Measurements from ENCODE around the gene AARSD1.

AARSD1 gene, protein sequence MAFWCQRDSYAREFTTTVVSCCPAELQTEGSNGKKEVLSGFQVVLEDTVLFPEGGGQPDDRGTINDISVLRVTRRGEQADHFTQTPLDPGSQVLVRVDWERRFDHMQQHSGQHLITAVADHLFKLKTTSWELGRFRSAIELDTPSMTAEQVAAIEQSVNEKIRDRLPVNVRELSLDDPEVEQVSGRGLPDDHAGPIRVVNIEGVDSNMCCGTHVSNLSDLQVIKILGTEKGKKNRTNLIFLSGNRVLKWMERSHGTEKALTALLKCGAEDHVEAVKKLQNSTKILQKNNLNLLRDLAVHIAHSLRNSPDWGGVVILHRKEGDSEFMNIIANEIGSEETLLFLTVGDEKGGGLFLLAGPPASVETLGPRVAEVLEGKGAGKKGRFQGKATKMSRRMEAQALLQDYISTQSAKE

DNA sequence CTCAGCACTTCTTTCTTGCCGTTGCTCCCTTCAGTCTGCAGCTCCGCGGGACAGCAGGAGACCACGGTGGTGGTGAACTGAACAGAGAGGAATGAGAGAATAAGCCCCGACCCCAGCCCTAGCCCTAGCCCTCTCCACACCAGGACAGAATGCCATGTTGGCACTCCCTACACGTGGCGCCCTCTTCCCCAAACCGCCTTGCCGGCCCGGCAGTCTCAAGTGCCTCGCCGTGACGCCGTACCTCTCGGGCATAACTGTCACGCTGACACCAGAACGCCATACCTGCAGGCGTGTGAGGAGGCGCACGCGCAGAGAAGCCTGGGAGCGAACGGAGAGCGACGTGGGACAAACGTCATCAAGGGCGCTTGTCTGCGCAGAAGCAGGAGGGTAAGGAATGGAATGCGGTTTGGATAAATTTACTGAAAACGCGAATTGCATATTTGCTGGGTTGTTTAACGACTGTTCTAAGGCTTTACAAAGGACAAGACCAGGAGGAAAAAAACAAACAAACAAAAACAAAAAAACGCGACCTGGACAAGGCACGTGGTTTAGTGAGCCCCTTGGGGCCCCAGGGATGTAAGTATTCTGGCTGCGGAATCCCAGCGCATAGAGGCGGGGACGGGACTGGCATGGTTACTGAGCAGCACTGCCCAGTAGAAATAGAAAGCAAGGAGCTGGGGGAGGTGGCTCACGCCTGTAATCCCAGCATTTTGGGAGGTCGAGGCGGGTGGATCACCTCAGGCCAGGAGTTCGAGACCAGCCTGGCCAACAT is at the start of gene AARSD1:
TSS of gene AARSD1 (minus strand) at position 294 of the 772 bp plus-strand sequence. CDS start at position 280, 14 bp downstream.
- H3K4me3 ChIP-seq (ENCODE audit: low read length), result peak within 1 kb of the TSS; percentile 85
- TF ChIP-seq, protein P1, sequence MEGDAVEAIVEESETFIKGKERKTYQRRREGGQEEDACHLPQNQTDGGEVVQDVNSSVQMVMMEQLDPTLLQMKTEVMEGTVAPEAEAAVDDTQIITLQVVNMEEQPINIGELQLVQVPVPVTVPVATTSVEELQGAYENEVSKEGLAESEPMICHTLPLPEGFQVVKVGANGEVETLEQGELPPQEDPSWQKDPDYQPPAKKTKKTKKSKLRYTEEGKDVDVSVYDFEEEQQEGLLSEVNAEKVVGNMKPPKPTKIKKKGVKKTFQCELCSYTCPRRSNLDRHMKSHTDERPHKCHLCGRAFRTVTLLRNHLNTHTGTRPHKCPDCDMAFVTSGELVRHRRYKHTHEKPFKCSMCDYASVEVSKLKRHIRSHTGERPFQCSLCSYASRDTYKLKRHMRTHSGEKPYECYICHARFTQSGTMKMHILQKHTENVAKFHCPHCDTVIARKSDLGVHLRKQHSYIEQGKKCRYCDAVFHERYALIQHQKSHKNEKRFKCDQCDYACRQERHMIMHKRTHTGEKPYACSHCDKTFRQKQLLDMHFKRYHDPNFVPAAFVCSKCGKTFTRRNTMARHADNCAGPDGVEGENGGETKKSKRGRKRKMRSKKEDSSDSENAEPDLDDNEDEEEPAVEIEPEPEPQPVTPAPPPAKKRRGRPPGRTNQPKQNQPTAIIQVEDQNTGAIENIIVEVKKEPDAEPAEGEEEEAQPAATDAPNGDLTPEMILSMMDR (IDR thresholded peaks at IDR 0.05; ENCODE audit: low read depth, low read length), result no peak
- no peak for TF ChIP-seq EZH2phosphoT487 (IDR thresholded peaks at IDR 0.05; ENCODE audit: low read depth)
- H3K9me3 ChIP-seq (ENCODE audit: insufficient read depth, low read length), result no peaks in the 10 kb centered on the region
- peaks cover 26% of the 10 kb centered on the region for H3K79me2 ChIP-seq (ENCODE audit: low read length)
- peak within 1 kb of the TSS; percentile 55 for H3K27ac ChIP-seq (ENCODE audit: low read length)
- H3K27me3 ChIP-seq (ENCODE audit: low read depth, low read length), result no peaks in the 10 kb centered on the region
- H3K4me1 ChIP-seq (ENCODE audit: low read length), result peaks cover 16% of the 10 kb centered on the region
- peaks cover 19% of the 10 kb centered on the region for H3K36me3 ChIP-seq (replicated peaks; ENCODE audit: low read depth, low read length)
- peak within 1 kb of the TSS; percentile 83 for H2AFZ ChIP-seq (ENCODE audit: low read depth, low read length)
- peak within 1 kb of the TSS; percentile 79 for H3K4me2 ChIP-seq (ENCODE audit: low read length)
- H4K20me1 ChIP-seq (ENCODE audit: insufficient read depth, low read length), result no peaks in the 10 kb centered on the region
- H3K9ac ChIP-seq (ENCODE audit: low read length), result peak within 1 kb of the TSS; percentile 75

DNA sequence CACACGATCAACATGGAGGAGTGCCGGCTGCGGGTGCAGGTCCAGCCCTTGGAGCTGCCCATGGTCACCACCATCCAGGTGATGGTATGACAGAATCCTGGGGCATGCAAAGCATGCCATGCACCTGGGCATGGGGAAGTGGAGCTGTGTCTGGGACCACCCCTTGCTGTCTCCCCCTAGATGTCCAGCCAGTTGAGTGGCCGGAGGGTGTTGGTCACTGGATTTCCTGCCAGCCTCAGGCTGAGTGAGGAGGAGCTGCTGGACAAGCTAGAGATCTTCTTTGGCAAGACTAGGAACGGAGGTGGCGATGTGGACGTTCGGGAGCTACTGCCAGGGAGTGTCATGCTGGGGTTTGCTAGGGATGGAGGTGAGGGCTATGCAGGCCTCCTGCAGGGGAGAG is 49.0 kb upstream of the AARSD1 start:
- Histone ChIP-seq H3K4me1 (ENCODE audit: low read length) (no peaks in the 10 kb centered on the region), H3K36me3 (replicated peaks; ENCODE audit: low read depth, low read length) (no peaks in the 10 kb centered on the region), H3K79me2 (ENCODE audit: low read length) (no peaks in the 10 kb centered on the region), H2AFZ (ENCODE audit: low read depth, low read length) (no peak overlapping the region), H3K27me3 (ENCODE audit: low read depth, low read length) (no peaks in the 10 kb centered on the region), H4K20me1 (ENCODE audit: insufficient read depth, low read length) (no peaks in the 10 kb centered on the region), H3K4me3 (ENCODE audit: low read length) (no peak overlapping the region), H3K27ac (ENCODE audit: low read length) (no peak overlapping the region), H3K9ac (ENCODE audit: low read length) (no peak overlapping the region), H3K4me2 (ENCODE audit: low read length) (no peak overlapping the region), H3K9me3 (ENCODE audit: insufficient read depth, low read length) (no peaks in the 10 kb centered on the region)
- TF ChIP-seq, protein P1 (IDR thresholded peaks at IDR 0.05; ENCODE audit: low read depth, low read length), result no peak
- no peak for TF ChIP-seq EZH2phosphoT487 (IDR thresholded peaks at IDR 0.05; ENCODE audit: low read depth)

DNA sequence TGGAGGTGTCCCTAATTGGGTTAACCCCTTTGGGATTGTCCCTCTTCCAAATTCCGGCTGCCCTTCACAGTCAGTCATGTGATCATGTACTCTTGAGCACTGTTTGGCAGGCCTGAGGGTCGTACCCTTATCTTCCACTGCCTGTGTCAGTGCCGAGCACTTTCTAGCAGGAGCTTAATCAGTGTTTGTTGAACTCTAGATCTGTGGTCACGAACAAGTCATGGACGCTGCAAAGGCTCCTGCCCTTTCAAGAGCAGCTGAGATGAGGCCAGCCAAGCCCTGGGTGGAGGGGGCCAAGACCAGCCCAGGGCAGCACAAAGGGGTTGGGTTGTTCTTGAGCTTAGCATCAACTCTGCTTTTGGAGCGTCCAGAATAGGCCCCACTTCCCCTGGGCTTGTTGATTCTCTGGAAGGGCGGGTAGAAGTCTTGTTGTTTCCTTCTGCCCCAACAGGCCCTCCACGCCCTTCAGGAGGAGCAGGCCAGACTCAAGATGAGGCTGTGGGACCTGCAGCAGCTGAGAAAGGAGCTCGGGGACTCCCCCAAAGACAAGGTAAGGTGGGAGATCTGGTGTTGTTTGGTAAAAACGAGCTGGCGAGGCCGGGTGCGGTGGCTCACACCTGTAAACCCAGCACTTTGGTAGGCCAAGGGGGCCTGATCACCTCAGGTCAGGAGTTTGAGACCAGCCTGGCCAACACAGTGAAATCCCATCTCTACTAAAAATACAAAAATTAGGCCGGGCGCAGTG is 47.6 kb upstream of the AARSD1 start:
- H3K36me3 ChIP-seq (replicated peaks; ENCODE audit: low read depth, low read length), result no peaks in the 10 kb centered on the region
- no peak overlapping the region for H3K4me3 ChIP-seq (ENCODE audit: low read length)
- no peak overlapping the region for H3K9ac ChIP-seq (ENCODE audit: low read length)
- TF ChIP-seq EZH2phosphoT487 (IDR thresholded peaks at IDR 0.05; ENCODE audit: low read depth), result no peak
- TF ChIP-seq, protein P1 (IDR thresholded peaks at IDR 0.05; ENCODE audit: low read depth, low read length), result no peak
- H2AFZ ChIP-seq (ENCODE audit: low read depth, low read length), result no peak overlapping the region
- no peak overlapping the region for H3K27ac ChIP-seq (ENCODE audit: low read length)
- no peaks in the 10 kb centered on the region for H4K20me1 ChIP-seq (ENCODE audit: insufficient read depth, low read length)
- H3K4me1 ChIP-seq (ENCODE audit: low read length), result peaks cover 2% of the 10 kb centered on the region
- no peaks in the 10 kb centered on the region for H3K9me3 ChIP-seq (ENCODE audit: insufficient read depth, low read length)
- no peaks in the 10 kb centered on the region for H3K27me3 ChIP-seq (ENCODE audit: low read depth, low read length)
- no peaks in the 10 kb centered on the region for H3K79me2 ChIP-seq (ENCODE audit: low read length)
- no peak overlapping the region for H3K4me2 ChIP-seq (ENCODE audit: low read length)
